Aorta (tissue), 5 donors: ENCODE measurements around the gene SLC22A31. TPM values are rescaled to one million over a fixed set of nuclear protein-coding genes. Genes with fewer than 3 reads are reported as not detected.
"Not testable (repeated sequence)": the region's sequence is repeated elsewhere in the genome, so short reads cannot be mapped to it uniquely, and the experiment has no call there.

Experiments used
- ATAC-seq: fragments of 200-7000 bp; cut with Tn5 transposase; one replicate; pipeline ENCODE4 v1.9.1; 2022; ENCODE audit warnings: moderate library complexity; ENCODE audit not compliant: low FRiP score
- DNase-seq, 2 donors: peaks; one replicate each; pipeline ENCODE4 v3.0.0-alpha.2; 2020
- H3K27ac ChIP-seq, 2 donors: one replicate each; pipeline ENCODE4 v1.5.1; 2013; ENCODE audit warnings: low read length in 2 of 2, mild to moderate bottlenecking in 2 of 2, moderate library complexity in 2 of 2, control low read depth in 1 of 2, inconsistent platforms in 1 of 2, low read depth in 1 of 2
- H3K27me3 ChIP-seq, 2 donors: one replicate each; pipeline ENCODE4 v1.6.1; 2013; ENCODE audit warnings: control low read depth in 1 of 2, low read length in 1 of 2, mild to moderate bottlenecking in 1 of 2, moderate library complexity in 1 of 2; ENCODE audit not compliant: insufficient read depth in 2 of 2, control insufficient read depth in 1 of 2
- H3K36me3 ChIP-seq, 2 donors: one replicate each; pipeline ENCODE4 v1.6.1; 2013; ENCODE audit warnings: control low read depth in 1 of 2, low read length in 1 of 2, mild to moderate bottlenecking in 1 of 2; ENCODE audit not compliant: insufficient read depth in 2 of 2, control insufficient read depth in 1 of 2
- H3K4me1 ChIP-seq, 2 donors: one replicate each; pipeline ENCODE4 v1.6.1; 2013; ENCODE audit warnings: low read length in 2 of 2, control low read depth in 1 of 2, mild to moderate bottlenecking in 1 of 2, moderate library complexity in 1 of 2; ENCODE audit not compliant: insufficient read depth in 2 of 2, control insufficient read depth in 1 of 2
- H3K4me3 ChIP-seq, 2 donors: one replicate each; pipeline ENCODE4 v1.5.1; 2013; ENCODE audit warnings: low read length in 2 of 2, control low read depth in 1 of 2, mild to moderate bottlenecking in 1 of 2
- H3K9me3 ChIP-seq: one replicate; pipeline ENCODE4 v1.6.1; 2013; ENCODE audit warnings: mild to moderate bottlenecking, low read length; ENCODE audit not compliant: control insufficient read depth
- WGBS, 2 donors: extraction: QIAGEN DNeasy Blood & Tissue Kit; methylation state at CpG; one replicate each; pipeline ENCODE4 v1.1.7; 2013; 5-methylcytosine and 5-hydroxymethylcytosine counted together
- intact Hi-C, 2 donors: fragments of 100-400 bp; cut with DNase I; formaldehyde crosslinking; loops; one replicate each; pipeline versions ENCODE4 v1.14.2 to v1.15.0; 2022
- polyA plus RNA-seq, 2 donors: library from polyadenylated mRNA; stranded (reverse); fragments of 200-250 nt; gene quantifications; one replicate each; pipeline ENCODE4 v1.2.3, GENCODE V29; 2013
- total RNA-seq, 2 donors: library from RNA; stranded (reverse); fragmentation: NEBNext Ultra II Directional; extraction: Animal tissue kit (Norgen Biotek cat#: 25700); gene quantifications; one replicate each; pipeline ENCODE4 v1.2.1, GENCODE V29; 2021
- donor health status: healthy with polysubstance abuse.
- donor health status: Bipolar disorder and iron deficiency.
- donor health status: DM: no; HTN: no; CAD: no.
- donor health status: DM: no; HTN: no; CAD: no.
- donor health status: DM: yes; HTN: yes; CAD: no.

SLC22A31 gene
- total and polyA plus RNA-seq, 4 donors = 0.75 to 4.0 (median 2.9) TPM; not detected in 1

DNA sequence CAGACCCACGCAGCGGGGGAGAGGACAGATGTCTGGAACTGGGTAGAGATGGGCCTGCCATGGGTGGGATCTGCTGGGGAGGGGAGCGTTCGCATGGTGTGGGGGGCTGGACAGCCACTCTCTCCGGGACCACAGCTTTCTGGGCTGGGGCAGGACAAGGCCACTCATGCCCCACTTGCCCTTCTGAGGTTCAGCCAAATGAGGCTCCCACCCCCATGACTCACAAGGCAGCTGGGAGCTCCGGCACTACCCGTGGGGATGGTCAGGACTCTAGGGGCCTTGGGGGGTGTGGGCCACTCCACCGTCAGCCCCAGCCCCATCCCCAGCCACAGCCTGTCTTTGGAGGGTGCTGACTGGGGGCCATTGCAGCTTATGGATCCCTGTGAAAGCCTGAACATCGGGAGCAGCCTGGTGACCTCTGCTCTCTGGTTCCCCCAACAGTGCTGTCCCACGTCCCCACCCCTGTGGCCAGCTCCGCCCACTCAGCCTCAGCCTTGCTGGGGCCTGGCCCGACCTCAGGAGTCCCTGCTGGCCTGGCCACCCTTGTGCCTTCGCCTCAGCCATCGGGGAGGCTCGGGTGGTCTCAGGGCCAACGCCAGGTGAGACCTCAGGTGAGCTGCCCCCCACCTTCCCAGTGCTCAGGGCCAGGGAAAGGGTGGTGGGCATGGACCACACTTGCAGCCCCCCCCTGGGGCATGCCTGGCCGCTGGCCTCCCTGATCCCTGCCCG, 33.5 kb downstream of the SLC22A31 start:
- DNase-seq = peak in 1 of 2 donors; percentile 49
- intact Hi-C loops = no loop called here
- no peak overlapping the region for H3K4me3 ChIP-seq
- no peaks in the 10 kb centered on the region for H3K4me1 ChIP-seq
- no peak for ATAC-seq
- WGBS, 2 donors = 60 to 65% methylated on average over 16 to 18 of the region's 18 CpGs
- H3K27me3 ChIP-seq = peaks cover 0 to 1% of the 10 kb centered on the region in 2 donors
- no peak overlapping the region for H3K27ac ChIP-seq
- no peaks in the 10 kb centered on the region for H3K9me3 ChIP-seq
- no peaks in the 10 kb centered on the region for H3K36me3 ChIP-seq

DNA sequence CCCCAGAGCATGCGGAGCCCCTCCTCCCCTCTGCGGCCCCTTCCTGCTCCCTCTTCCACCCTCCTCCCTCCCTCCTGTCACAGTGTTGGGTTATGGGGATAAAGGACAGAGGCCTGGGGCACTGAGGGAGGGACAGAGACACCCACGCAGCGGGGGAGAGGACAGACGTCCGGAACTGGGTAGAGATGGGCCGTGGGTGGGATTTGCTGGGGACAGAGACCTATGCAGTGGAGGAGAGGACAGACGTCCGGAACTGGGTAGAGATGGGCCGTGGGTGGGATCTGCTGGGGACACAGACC, 34.7 kb downstream of the SLC22A31 start:
- DNase-seq, H3K4me1 ChIP-seq, H3K36me3 ChIP-seq, ATAC-seq, H3K27ac ChIP-seq, intact Hi-C loops, H3K4me3 ChIP-seq, H3K9me3 ChIP-seq, H3K27me3 ChIP-seq: not testable (repeated sequence)
- 39 to 50% methylated on average over 7 to 10 of the region's 10 CpGs for WGBS, 2 donors

DNA sequence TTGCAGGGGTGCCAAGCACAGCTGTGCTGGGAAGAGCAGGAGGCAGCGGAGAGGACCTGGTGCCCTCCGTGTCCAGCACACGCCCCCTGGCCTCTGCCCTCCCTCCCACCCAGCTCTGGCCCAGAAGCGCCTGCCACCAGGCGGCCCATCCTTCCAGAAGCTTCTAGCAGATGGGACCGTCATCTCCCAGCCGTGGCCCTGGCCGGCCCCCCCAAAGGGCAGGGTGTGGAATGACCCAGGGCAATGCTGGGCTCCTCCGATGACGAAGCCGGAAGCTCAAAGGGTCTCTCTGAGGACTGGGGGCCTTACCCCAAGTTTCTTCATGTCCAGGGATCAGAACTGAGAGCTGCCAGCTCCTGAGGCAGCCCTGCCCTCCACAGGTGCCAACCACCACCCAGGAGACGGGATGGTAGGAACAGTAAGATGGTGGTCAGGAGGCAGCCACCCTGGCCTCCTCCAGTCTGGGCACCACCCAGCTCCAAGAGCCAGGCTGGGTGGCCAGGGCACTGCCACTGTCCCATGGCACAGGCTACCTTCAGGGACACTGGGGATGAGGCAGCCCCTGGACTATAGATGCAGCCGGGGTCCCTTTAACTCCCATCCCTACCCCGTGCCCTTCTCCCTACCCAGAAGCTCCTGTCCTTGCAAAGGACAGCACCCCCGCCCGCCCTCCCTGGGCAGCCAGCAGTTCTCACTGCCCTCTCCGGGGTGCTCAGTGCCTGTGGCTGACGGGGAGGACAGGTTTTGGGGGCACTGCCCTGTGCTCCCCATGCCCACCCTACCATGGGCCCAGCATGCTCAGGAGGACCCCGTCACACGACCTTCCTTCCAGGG, 35.3 kb downstream of the SLC22A31 start:
- no peak overlapping the region for H3K4me3 ChIP-seq
- intact Hi-C loops = no loop called here
- no peaks in the 10 kb centered on the region for H3K36me3 ChIP-seq
- peaks cover 0 to 1% of the 10 kb centered on the region in 2 donors for H3K27me3 ChIP-seq
- H3K9me3 ChIP-seq = no peaks in the 10 kb centered on the region
- DNase-seq = no peak
- no peaks in the 10 kb centered on the region for H3K4me1 ChIP-seq
- no peak overlapping the region for H3K27ac ChIP-seq
- WGBS, 2 donors = 68 to 72% methylated on average over 17 to 20 of the region's 20 CpGs
- no peak for ATAC-seq

DNA sequence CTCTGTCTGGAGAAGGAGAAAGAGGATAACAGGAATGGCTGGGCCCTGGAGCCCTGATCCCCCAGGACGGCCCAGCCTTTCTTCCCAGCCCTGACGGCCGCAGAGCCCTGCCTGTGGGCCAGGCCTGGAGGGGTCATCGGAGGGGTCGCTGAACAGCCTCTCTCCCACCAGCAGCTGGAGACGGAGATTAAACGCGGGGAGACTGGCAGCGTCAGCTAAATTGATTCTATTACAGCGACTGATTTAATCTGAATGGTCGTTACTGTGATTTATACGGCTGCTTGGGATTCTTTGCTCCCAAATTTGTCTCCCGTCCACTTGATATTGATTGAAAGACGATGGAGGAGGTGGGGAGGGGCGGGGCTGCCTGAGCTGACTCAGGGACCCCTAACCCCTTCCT, 35.9 kb downstream of the SLC22A31 start:
- ATAC-seq = no peak
- H3K4me3 ChIP-seq = no peak overlapping the region
- no peaks in the 10 kb centered on the region for H3K9me3 ChIP-seq
- no peak overlapping the region for H3K27ac ChIP-seq
- DNase-seq = no peak
- no peaks in the 10 kb centered on the region for H3K4me1 ChIP-seq
- 44 to 47% methylated on average over 15 of the region's 15 CpGs for WGBS, 2 donors
- H3K27me3 ChIP-seq = no peaks in the 10 kb centered on the region
- no peaks in the 10 kb centered on the region for H3K36me3 ChIP-seq
- intact Hi-C loops = no loop called here

DNA sequence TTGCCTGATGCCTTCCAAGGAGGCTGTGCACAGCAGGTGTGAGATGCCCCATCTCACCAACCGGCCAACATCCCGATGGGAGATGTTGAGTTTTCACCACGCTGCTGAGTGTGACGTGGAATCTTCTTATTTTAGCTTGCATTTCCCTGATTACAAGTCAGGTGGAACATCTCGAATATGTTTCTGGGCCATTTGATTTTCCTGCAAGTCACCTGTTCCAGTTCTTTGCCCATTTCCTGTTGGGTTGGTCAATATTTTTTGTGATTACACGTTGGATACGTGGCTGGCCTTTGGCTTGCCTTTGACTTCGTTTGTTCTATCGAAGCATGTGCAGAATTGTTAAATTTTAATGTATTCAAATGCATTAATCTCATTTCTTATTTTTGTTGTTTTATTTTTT, 37.0 kb downstream of the SLC22A31 start:
- no peak for ATAC-seq
- WGBS, 2 donors = 79 to 85% methylated on average over 9 of the region's 9 CpGs
- H3K27me3 ChIP-seq = no peaks in the 10 kb centered on the region

DNA sequence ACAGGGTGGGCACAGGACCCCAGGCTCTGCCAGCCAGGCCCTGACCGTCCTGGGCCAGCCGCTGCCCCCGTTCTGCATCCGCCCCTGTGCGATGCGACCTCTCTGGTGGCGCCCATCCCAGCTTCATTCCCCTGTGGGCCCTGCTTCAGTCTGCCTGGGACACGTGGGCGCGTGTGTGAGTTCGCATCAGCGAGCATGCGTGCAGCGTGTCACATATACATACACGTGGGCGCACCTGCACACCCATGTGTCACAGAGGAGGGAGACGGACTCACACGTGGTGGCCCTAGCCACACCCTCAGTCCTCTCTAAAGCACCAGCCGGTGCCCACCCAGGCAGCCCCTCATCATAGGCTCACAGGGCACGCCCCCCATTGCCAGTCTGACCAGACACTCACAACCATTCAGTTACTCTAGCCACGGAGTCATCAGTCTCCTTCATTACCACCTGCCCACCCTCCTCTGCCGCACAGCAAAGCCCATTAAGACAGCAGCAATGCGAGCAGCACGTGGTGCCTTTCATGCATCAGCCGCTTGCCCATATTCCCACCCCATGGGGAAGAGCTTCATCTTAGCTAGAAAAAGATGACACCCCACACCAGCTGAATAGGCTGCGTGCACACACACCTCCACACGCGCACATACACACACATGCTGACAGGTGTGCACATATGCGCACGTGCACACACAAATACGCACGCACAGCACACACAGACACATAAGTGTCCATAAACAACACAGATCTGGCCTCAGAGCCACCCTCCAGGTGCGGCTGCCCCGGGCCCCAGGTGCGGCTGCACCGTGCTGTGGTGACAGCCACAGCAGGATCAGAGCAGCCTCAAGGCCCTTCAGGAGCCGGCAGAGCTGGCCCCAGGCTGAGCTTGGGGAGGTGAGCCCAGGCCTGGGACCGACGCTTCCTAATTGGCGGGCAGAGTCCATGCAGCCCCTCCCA, 38.3 kb downstream of the SLC22A31 start:
- no peaks in the 10 kb centered on the region for H3K9me3 ChIP-seq
- ATAC-seq = no peak
- WGBS, 2 donors = 86 to 88% methylated on average over 40 of the region's 40 CpGs
- H3K4me1 ChIP-seq = no peaks in the 10 kb centered on the region
- no peak overlapping the region for H3K4me3 ChIP-seq
- no peaks in the 10 kb centered on the region for H3K27me3 ChIP-seq
- no peak for DNase-seq
- H3K27ac ChIP-seq = no peak overlapping the region
- no peaks in the 10 kb centered on the region for H3K36me3 ChIP-seq
- intact Hi-C loops = no loop called here

More for the DNA sequence above, 37.0 kb downstream of the SLC22A31 start:
- no peak overlapping the region for H3K27ac ChIP-seq
- H3K4me1 ChIP-seq = no peaks in the 10 kb centered on the region
- H3K4me3 ChIP-seq = no peak overlapping the region
- DNase-seq = no peak
- intact Hi-C loops = no loop called here
- H3K36me3 ChIP-seq = no peaks in the 10 kb centered on the region
- H3K9me3 ChIP-seq = no peaks in the 10 kb centered on the region

DNA sequence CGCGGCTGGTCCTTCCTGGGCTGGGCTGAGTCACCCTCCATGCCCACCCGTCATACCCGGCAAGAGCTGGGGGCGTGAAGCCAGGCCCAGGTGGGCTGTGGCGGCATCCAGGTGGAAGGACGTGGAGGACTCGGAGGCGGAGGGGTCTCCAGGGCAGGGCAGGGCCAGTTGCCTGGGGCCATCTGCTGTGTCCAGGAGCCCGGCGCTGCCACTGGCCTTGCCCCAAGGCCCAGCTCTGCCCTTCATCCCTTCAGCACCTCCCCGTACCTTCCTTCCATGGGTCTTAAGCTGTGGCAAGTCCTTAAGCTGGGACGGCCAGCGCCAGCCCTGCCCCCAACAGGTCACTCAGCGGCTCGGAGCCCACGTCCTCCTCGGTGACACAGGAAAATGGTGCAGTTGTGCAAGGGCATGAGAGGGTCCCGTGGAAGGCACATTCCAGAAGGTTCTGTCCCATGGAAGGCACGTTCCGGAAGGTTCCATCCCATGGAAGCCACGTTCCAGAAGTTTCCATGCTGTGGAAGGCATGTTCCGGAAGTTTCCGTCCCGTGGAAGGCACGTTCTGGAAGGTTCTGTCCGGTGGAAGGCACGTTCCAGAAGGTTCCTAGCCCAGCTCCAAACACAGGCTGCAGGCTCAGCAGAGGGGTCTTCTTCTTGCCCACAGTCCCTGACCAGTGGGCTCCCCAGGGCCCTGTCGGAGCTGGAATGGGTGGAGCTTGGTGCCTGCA, 39.2 kb downstream of the SLC22A31 start:
- no peak for ATAC-seq
- intact Hi-C loops = no loop called here

DNA sequence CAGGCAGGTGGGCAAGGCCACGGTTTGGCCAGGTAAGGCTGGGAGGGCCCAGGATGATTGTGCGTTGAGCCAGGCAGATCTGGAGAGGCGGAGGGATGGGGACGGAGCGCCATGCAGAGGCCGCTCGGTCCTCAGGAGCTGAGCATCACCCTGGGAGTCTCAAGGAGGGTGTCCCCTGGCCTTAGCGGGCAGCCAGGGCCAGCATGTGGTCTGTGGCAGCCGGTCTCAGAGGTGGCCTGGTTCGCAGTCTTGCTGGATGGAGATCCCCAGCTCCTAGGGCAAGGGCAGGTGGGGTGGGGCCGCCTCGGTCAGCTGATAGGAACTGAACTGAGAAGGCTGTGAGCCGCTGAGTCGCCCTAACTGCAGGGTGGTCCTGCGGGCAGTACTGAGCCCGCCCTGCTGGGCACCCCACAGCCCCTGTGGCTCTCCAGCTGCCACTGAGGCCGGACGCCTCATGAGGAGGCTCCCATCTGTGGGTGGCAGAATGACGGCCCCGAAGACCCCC, 40.4 kb downstream of the SLC22A31 start:
- H3K27me3 ChIP-seq = no peaks in the 10 kb centered on the region
- WGBS, 2 donors = 86 to 87% methylated on average over 20 of the region's 20 CpGs
- intact Hi-C loops = no loop called here

More for the DNA sequence above, 39.2 kb downstream of the SLC22A31 start:
- DNase-seq = no peak
- H3K27me3 ChIP-seq = no peaks in the 10 kb centered on the region
- H3K4me3 ChIP-seq = no peak overlapping the region
- no peaks in the 10 kb centered on the region for H3K36me3 ChIP-seq
- H3K9me3 ChIP-seq = no peaks in the 10 kb centered on the region
- H3K4me1 ChIP-seq = no peaks in the 10 kb centered on the region
- 82 to 88% methylated on average over 23 to 29 of the region's 29 CpGs for WGBS, 2 donors
- H3K27ac ChIP-seq = no peak overlapping the region

More for the DNA sequence above, 40.4 kb downstream of the SLC22A31 start:
- H3K4me1 ChIP-seq = no peaks in the 10 kb centered on the region
- ATAC-seq (no peak), DNase-seq (no peak)
- H3K9me3 ChIP-seq = no peaks in the 10 kb centered on the region
- no peak overlapping the region for H3K27ac ChIP-seq
- no peak overlapping the region for H3K4me3 ChIP-seq
- H3K36me3 ChIP-seq = no peaks in the 10 kb centered on the region
